Mammary epithelial cell (primary cell): ENCODE data around the gene DGKZ.

Experiments
- EZH2 ChIP-seq: IDR thresholded peaks from 2 replicates; pipeline ENCODE4 v1.6.1; 2012; ENCODE audit warnings: low read length, inconsistent platforms, borderline replicate concordance
- TF ChIP-seq, protein P1 (sequence below), 2 donors: IDR thresholded peaks in 1 of 2; conservative IDR thresholded peaks in 1 of 2; 2 replicates each; pipeline ENCODE4 v1.5.1; 2011 to 2012; ENCODE audit warnings: inconsistent platforms in 2 of 2, low read length in 2 of 2, mild to moderate bottlenecking in 2 of 2, control low read depth in 1 of 2, low read depth in 1 of 2; ENCODE audit not compliant: insufficient read depth in 1 of 2; ENCODE audit errors: extremely low read depth in 1 of 2

DNA sequence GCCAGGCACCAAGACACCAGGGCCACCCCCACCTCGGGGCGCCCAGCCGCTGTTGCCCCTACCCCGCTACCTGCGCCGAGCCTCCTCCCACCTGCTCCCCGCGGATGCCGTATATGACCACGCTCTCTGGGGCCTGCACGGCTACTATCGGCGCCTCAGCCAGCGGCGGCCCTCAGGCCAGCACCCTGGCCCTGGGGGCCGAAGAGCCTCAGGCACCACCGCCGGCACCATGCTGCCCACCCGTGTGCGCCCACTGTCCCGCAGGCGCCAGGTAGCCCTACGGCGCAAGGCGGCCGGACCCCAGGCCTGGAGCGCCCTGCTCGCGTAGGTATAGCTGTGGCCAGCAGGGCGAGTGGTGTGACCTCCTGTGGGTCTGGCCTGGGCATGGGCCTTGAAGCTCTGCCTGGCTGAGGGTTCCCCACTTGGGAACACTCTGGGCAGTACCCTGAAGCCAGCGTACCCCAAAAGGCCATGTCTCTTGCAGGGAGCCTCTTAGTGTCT is 19.4 kb downstream of the DGKZ start:
- TF ChIP-seq, protein P1, sequence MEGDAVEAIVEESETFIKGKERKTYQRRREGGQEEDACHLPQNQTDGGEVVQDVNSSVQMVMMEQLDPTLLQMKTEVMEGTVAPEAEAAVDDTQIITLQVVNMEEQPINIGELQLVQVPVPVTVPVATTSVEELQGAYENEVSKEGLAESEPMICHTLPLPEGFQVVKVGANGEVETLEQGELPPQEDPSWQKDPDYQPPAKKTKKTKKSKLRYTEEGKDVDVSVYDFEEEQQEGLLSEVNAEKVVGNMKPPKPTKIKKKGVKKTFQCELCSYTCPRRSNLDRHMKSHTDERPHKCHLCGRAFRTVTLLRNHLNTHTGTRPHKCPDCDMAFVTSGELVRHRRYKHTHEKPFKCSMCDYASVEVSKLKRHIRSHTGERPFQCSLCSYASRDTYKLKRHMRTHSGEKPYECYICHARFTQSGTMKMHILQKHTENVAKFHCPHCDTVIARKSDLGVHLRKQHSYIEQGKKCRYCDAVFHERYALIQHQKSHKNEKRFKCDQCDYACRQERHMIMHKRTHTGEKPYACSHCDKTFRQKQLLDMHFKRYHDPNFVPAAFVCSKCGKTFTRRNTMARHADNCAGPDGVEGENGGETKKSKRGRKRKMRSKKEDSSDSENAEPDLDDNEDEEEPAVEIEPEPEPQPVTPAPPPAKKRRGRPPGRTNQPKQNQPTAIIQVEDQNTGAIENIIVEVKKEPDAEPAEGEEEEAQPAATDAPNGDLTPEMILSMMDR (conservative IDR thresholded peaks at IDR 0.05 in 1 of 2, IDR thresholded peaks at IDR 0.05 in 1 of 2; ENCODE audit: extremely low read depth in 1 of 2, insufficient read depth in 1 of 2, low read depth in 1 of 2, low read length in 2 of 2): no peak
- no peak for TF ChIP-seq EZH2
